BJ (cell line): Measurements from ENCODE around the gene SPHK1. TPM values are rescaled to one million over a fixed set of nuclear protein-coding genes. Genes with fewer than 3 reads are reported as not detected.

Experiments used
- CTCF ChIA-PET: fragments of 350-600 bp; formaldehyde crosslinking; extraction: SDS; loops from one replicate; lab custom pipeline; 2021; ENCODE audit warnings: antibody characterized with exemption, inconsistent platforms; lab: Yijun Ruan, JAX
- POLR2A ChIA-PET: fragments of 300-600 bp; sonication (Branson Sonifier 250); formaldehyde crosslinking; extraction: SDS; loops from one replicate; lab custom pipeline; 2021; ENCODE audit warnings: antibody characterized with exemption; lab: Charles Lee
- DNase-seq: peaks from one replicate; pipeline ENCODE4 v3.0.0-alpha.2; 2011; ENCODE audit warnings: low read depth
- H3K27me3 ChIP-seq: 2 replicates; pipeline ENCODE4 v1.6.0; 2011; ENCODE audit warnings: low read length; ENCODE audit not compliant: control insufficient read depth, insufficient read depth
- H3K36me3 ChIP-seq: 2 replicates; pipeline ENCODE4 v1.5.1; 2011; ENCODE audit warnings: low read length; ENCODE audit not compliant: control insufficient read depth, insufficient read depth
- H3K4me3 ChIP-seq: 2 replicates; pipeline ENCODE4 v1.5.1; 2011; ENCODE audit warnings: low read depth, mild to moderate bottlenecking, control low read depth, low read length
- CTCF ChIP-seq: IDR thresholded peaks from 2 replicates; pipeline ENCODE4 v1.5.1; 2011; ENCODE audit warnings: low read depth, mild to moderate bottlenecking, control low read depth, inconsistent platforms, low read length, moderate library complexity; ENCODE audit not compliant: insufficient read depth
- polyA plus RNA-seq: library from polyadenylated mRNA; depleted of rRNA; stranded (reverse); fragments of >200 nt; gene quantifications from 2 replicates; pipeline ENCODE4 v1.2.3, GENCODE V29; 2011

Gene SPHK1
- polyA plus RNA-seq, 1 experiment, result 57.8 TPM

- DNase-seq, result no peak
- Histone ChIP-seq H3K36me3 (peaks cover 45% of the 10 kb centered on the region), H3K4me3 (no peak overlapping the region), H3K27me3 (no peaks in the 10 kb centered on the region)
- TF ChIP-seq CTCF, result no peak
- ChIA-PET POLR2A (no interaction called here), CTCF (interaction anchor here (1.0 to 3.6 kb wide), 4 partner anchors 17 to 100 kb away, joined by 4 to 16 read pairs (median 4); partner anchors contain the start of gene SPHK1)
These were observed 18.3 kb downstream of the SPHK1 start for GRCh38 chr17:76402711-76403110.

DNA sequence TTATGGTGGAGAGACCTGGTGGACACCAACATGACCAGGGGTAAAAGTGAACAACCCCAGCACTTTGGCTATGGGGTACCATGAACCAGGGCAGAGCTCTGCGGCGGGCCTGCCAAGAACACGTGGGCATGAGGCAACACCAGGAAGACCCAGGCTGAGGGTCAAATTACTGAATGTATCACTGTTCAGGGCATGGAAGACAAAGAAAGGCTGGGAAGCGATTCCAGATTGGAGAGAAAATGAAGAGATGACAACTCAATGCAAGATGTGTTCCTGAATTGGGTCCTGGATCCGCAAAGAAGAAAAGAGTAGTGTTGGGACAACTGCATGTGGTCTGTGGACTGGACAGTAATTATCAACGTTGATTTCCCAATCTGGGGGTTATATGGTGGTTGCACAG, 19.8 kb downstream of the SPHK1 start:
- no peak for TF ChIP-seq CTCF
- ChIA-PET POLR2A (no interaction called here), CTCF (interaction anchor here (0.6 to 3.6 kb wide), 5 partner anchors 10 to 124 kb away, joined by 3 to 16 read pairs (median 6); no protein-coding TSS in a partner anchor)
- no peak for DNase-seq
- no peak overlapping the region for H3K4me3 ChIP-seq
- no peaks in the 10 kb centered on the region for H3K27me3 ChIP-seq
- H3K36me3 ChIP-seq, result peaks cover 34% of the 10 kb centered on the region

GRCh38 chr17:76404976-76405563, 20.7 kb downstream of the SPHK1 start:
- POLR2A ChIA-PET, result no interaction called here
- no peak for DNase-seq
- CTCF ChIA-PET, result interaction anchor here (1.1 to 1.8 kb wide), 5 partner anchors 9 to 54 kb away, joined by 3 to 8 read pairs (median 3); no protein-coding TSS in a partner anchor

GRCh38 chr17:76405607-76405966, 21.2 kb downstream of the SPHK1 start:
- Histone ChIP-seq H3K27me3 (no peaks in the 10 kb centered on the region), H3K4me3 (no peak overlapping the region), H3K36me3 (peaks cover 26% of the 10 kb centered on the region)
- DNase-seq, result no peak
- no peak for TF ChIP-seq CTCF
- ChIA-PET POLR2A (no interaction called here), CTCF (interaction anchor here (0.7 to 1.6 kb wide), 5 partner anchors 8 to 20 kb away, joined by 3 to 6 read pairs (median 3); no protein-coding TSS in a partner anchor)

More at GRCh38 chr17:76404976-76405563, 20.7 kb downstream of the SPHK1 start:
- H3K4me3 ChIP-seq, result no peak overlapping the region
- no peaks in the 10 kb centered on the region for H3K27me3 ChIP-seq
- H3K36me3 ChIP-seq, result peaks cover 28% of the 10 kb centered on the region
- no peak for TF ChIP-seq CTCF

- ChIA-PET POLR2A (no interaction called here), CTCF (interaction anchor here (0.7 to 1.6 kb wide), 4 partner anchors 8 to 20 kb away, joined by 3 to 6 read pairs (median 3); no protein-coding TSS in a partner anchor)
These were observed 21.7 kb downstream of the SPHK1 start for GRCh38 chr17:76405967-76406647.

More at GRCh38 chr17:76405967-76406647, 21.7 kb downstream of the SPHK1 start:
- Histone ChIP-seq H3K27me3 (no peaks in the 10 kb centered on the region), H3K4me3 (no peak overlapping the region), H3K36me3 (peaks cover 21% of the 10 kb centered on the region)
- DNase-seq, result no peak
- TF ChIP-seq CTCF, result no peak
